AG10803 (cell line): ENCODE measurements around the gene MPP1.

Experiments used
- DNase-seq: peaks from one replicate; pipeline ENCODE4 v3.0.0; 2010; ENCODE audit warnings: low read depth
- H3K4me3 ChIP-seq: 2 replicates; pipeline ENCODE4 v1.5.1; 2011; ENCODE audit warnings: mild to moderate bottlenecking, low read length, control low read depth
- CTCF ChIP-seq: conservative IDR thresholded peaks from 2 replicates; pipeline ENCODE4 v1.5.1; 2011; ENCODE audit warnings: mild to moderate bottlenecking, low read length, control low read depth, inconsistent platforms

Gene MPP1

GRCh38 chrX:154730253-154730891, 74.9 kb downstream of the MPP1 start:
- DNase-seq = peak; percentile 89
- TF ChIP-seq CTCF = no peak
- H3K4me3 ChIP-seq = no peak overlapping the region

- DNase-seq = no peak
- no peak overlapping the region for H3K4me3 ChIP-seq
- no peak for TF ChIP-seq CTCF
Observed at GRCh38 chrX:154729439-154729838, 75.8 kb downstream of the MPP1 start.
